Activated CD4-positive, alpha-beta T cell treated with anti-CD3 and anti-CD28 coated beads for 48 hours (primary cell): ENCODE results near the gene SELENOP.
"Not testable (repeated sequence)": the region's sequence is repeated elsewhere in the genome, so short reads cannot be mapped to it uniquely, and the experiment has no call there.

ENCODE experiments used
- DNase-seq: peaks from one replicate; pipeline ENCODE4 v3.0.0-alpha.2; 2020

Gene SELENOP

GRCh38 chr5:42825422-42826148 lies 13.9 kb upstream of the SELENOP start:
- DNase-seq, result no peak

- DNase-seq, result no peak
Measured at GRCh38 chr5:42824347-42824976, 12.8 kb upstream of the SELENOP start.

GRCh38 chr5:42822548-42822947 lies 10.9 kb upstream of the SELENOP start:
- DNase-seq, result no peak

- no peak for DNase-seq
Measured at GRCh38 chr5:42819745-42820144, 8.1 kb upstream of the SELENOP start.

DNA sequence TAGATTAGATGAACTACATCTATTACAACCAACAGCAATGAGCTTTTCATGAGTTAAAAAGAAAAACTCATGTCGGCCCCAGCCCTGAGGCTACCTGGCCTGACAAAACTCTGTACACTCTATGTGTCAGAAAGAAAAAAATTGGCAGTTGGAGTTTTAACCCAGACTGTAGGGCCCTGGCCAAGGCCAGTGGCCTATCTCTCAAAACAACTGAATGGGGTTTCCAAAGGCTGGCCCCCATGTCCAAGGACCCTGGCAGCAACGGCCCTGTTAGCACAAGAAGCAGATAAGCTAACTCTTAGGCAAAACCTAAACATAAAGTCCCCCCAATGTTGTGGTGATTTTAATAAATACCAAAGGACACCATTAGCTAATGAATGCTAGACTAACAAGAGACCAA lies 4.9 kb upstream of the SELENOP start:
- not testable (repeated sequence) for DNase-seq

- no peak for DNase-seq
Measured at GRCh38 chr5:42813533-42813932, 1.8 kb upstream of the SELENOP start.

DNA sequence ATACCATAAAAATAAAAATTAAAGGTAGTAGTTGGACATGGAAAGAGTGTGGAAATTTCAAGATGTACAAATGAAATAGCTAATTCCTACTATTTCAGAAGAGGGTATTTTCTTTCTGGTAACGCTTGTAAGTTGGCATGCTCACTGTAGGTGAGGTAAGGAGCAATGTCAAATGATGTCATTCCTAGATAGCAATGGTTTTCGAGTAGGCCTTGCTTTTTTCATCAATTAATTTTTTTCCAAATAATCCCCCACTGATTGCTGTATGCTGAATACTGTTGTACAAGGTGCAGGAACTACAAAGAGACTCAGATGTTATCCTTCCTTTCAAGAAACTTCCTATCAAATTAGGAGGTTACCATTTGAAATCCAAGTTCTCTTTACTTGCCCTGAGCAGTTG lies 928 bp upstream of the SELENOP start:
- DNase-seq, result no peak

GRCh38 chr5:42810834-42811590 lies 680 bp downstream of the SELENOP start:
- no peak for DNase-seq

DNA sequence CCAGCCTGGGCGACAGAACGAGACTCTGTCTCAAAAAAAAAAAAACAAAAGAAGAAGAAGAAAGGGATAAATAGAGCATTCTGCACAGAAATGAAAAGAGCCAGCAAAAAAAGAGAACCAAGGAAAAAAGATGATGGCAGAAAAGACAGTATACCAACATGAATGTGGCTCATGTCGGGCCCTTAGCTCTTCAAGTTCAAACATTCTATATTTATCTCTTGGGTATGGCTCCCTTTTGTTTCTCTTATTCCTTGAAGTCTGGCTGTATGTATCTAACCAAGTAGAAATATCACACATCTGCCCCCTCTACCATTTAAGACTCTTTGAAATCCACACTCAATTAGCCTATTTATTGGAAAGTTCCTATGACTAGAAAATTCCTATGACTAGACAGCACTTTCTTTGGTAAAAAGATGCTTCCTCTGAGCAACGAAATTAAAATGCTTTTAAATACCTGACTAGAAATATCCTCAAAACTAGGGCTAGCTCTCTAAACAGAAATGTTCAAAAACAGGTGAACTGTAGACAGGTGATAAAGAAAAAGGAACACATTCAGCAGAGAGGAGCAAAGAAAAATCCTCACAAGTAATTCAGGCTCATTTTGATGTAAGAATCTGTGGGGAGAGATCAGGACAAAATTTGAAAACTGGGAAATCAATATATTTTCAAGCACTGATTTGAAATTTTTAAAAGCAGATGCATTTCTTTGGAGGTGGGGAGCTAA lies 2.6 kb downstream of the SELENOP start:
- DNase-seq, result no peak

DNA sequence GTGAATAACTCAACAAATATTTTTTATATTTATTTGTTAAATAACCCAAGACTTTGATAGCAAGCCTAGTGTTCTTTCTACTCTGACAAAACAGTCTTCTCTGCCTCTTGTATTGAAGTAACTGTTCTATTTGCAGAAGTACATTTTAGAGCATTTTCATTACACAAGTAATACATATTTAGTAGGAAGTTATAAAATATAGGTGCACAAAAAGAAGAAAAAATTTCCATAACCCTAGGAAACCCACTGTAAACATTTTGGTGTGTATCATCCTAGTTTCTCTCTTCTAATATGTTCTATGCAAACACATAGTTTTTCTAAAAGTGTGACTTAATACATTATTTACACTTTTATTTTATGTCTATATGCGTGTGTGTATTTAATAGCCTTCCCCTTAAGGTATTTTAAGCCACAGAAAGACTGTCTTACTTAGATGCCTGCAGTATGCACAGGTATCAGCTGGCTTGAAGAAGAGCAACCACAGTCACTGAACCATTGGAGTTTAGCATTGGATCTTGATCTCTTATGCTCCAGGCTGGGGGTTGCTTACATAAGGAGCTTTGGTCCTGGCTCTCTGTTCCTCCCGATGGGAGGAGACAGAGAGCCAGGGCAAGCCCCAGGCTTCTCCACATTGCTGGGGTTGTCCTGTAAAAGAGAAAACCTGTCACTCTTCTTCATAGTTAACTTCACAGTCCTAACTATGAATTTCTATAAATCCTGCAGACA lies 3.8 kb downstream of the SELENOP start:
- no peak for DNase-seq

DNA sequence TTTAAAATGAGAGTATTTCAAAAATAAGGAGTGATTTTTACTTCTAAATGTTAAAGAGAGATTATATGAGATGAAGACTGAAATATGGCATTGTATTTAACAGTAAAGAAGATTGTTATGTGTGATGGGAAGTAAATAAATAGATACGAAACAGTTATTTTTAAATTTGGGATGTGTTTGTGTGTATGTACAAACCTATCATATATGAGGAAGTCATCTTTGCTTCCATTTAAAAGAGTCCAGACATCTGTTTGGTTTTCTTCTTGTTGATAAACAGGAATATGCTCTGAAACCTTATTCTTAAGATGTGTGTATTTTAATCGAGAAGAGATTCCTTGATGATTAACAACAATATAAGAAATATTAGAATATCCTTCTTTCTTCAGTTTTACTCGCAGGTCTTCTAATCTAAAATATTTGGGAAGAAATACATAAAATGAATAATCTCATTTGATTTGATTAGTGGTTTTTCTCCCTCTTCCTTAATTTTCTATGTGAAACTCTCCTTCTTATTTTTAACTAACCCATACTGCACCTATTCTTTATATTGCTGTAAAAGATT lies 4.9 kb downstream of the SELENOP start:
- DNase-seq, result no peak

DNA sequence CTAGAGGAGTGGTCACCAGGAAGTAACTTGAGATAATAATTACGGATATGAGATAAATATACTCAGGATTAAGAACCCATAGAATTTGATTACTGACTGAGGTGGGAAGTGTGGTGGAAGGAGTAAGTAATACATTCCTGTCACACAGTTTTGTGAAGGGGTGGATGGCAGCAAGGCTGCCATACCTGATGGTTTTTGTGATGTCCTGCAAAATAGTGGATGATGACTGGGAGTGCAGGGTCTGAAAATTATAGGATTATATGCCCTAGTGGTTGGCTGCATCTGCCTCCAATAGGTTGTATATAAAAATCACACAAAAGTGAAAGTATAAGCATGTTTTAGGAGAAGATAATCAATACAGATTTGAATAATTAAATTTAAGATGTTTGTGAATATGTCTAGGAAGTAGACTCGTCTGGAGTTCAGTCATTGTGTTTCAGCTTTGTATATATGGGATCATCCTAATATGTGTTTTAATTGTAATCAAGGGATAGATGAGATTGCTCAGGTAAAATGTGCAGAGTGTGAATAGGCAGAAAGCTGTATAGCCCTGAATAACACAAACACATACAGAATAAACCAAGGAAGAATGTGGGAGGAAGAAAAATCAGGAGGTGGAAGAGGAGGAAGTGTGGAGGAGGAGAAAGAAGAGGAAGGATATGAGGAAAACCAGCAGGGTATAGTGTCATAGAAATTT lies 5.5 kb downstream of the SELENOP start:
- DNase-seq, result no peak

DNA sequence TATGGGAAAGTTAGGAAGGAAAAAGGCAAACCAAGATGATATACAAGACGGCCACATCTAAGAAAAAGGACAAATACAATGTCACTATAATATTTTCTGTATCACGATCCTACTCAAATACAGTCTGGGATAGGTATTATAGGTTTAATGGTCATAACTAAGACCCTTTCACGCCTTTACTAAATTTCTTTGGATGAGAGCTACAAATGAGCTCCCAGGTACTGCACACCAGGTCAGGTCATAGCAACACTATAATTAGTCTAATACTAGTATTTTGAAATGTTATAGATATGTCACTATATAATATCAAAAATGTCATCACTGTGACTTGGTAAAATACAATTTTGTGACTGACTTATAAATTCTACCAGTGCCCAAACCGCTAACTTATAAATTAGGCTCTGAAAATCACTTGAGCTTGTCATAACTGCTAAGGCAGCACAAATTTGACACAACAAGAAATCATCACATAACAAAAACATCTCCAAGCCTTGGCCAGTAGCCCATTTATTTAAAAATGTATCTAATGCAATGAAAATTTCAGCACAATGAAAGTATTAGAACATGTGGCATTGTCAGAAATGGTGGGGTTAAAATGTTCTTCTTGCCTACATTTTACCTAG lies 6.9 kb downstream of the SELENOP start:
- DNase-seq, result no peak

GRCh38 chr5:42801516-42802166 lies 10.1 kb downstream of the SELENOP start:
- no peak for DNase-seq

GRCh38 chr5:42800748-42801330 lies 10.9 kb downstream of the SELENOP start:
- DNase-seq, result no peak

DNA sequence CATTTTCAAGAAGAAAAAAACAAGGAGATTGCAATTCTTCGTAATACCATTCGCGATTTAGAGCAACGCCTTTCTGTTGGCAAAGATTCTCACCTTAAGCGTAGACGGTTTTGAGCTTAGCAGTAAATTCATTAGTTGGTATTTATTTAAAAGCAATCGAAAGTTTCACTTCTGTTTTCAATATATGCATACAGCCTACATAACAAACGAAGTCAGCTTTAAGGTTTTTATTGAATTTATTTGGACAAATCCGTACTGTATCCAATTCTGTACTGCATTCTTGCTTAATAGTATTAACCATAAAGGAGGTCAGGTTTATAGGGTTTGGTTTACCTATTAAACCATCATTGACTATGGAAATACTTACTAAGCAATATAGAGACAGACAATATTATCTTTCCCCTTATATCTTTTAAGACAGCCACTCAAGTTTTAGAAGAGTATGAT lies 12.0 kb downstream of the SELENOP start:
- DNase-seq, result no peak

DNA sequence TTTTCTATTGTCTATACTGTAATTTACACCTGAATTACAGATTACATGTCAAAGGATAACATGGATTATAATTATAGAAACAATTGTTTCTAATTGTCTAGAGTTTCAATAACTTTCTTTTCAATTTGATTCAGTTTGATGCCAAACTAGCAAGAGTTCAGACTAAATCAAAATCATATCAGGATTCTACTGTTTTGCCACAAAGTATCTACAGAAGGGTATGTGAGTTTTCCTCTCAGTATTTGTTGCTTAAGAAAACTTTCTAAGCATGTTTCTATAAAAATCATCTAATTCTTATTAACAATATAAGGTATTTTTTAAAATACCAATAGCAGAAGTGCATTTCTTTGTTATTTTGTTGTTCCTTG lies 12.5 kb downstream of the SELENOP start:
- no peak for DNase-seq

- no peak for DNase-seq
Measured at GRCh38 chr5:42798284-42799240, 13.1 kb downstream of the SELENOP start.

DNA sequence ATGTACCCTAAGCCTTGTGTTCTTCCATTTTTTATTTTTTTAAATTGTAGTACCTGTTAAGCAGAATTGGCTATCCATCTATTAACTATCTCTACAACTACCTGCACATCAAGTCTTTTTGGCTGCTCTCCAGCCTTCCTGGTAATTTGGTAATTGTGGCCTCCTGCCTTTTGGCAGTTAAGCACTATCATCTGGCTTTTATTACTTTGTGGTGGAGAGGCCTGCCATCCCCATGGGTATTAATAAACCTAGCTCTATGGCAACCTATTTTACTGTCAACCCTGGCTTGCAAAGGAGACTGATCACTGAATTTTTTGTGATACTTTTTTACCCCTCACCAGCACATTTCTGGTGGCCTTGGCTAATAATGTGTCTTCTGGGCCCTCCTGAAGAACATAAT lies 20.5 kb downstream of the SELENOP start:
- no peak for DNase-seq
